ENCODE data around the gene PRSS8.

- TF ChIP-seq CTCF (conservative IDR thresholded peaks at IDR 0.05) = no peak
- TF ChIP-seq ZFX (IDR thresholded peaks at IDR 0.05) = no peak
These were observed 35.5 kb downstream of the PRSS8 start for GRCh38 chr16:31099860-31100638.

All from C4-2B (cell line).